C4-2B (cell line): ENCODE data around the gene DDX42.

Source experiments
- H3K27ac ChIP-seq: fragments of 450-650 bp; 2 replicates; pipeline ENCODE4 v1.5.1; 2017
- ZFX ChIP-seq: fragments of 450-650 bp; IDR thresholded peaks from 2 replicates; pipeline ENCODE4 v1.6.1; 2017
- TF ChIP-seq, protein P1 (sequence below): fragments of 450-650 bp; conservative IDR thresholded peaks from 2 replicates; pipeline ENCODE4 v1.5.1; 2017; ENCODE audit warnings: mild to moderate bottlenecking

The DDX42 gene

GRCh38 chr17:63798572-63799106 lies 24.7 kb downstream of the DDX42 start:
- TF ChIP-seq, protein P1, sequence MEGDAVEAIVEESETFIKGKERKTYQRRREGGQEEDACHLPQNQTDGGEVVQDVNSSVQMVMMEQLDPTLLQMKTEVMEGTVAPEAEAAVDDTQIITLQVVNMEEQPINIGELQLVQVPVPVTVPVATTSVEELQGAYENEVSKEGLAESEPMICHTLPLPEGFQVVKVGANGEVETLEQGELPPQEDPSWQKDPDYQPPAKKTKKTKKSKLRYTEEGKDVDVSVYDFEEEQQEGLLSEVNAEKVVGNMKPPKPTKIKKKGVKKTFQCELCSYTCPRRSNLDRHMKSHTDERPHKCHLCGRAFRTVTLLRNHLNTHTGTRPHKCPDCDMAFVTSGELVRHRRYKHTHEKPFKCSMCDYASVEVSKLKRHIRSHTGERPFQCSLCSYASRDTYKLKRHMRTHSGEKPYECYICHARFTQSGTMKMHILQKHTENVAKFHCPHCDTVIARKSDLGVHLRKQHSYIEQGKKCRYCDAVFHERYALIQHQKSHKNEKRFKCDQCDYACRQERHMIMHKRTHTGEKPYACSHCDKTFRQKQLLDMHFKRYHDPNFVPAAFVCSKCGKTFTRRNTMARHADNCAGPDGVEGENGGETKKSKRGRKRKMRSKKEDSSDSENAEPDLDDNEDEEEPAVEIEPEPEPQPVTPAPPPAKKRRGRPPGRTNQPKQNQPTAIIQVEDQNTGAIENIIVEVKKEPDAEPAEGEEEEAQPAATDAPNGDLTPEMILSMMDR = no peak
- no peak for TF ChIP-seq ZFX
- H3K27ac ChIP-seq = no peak overlapping the region

DNA sequence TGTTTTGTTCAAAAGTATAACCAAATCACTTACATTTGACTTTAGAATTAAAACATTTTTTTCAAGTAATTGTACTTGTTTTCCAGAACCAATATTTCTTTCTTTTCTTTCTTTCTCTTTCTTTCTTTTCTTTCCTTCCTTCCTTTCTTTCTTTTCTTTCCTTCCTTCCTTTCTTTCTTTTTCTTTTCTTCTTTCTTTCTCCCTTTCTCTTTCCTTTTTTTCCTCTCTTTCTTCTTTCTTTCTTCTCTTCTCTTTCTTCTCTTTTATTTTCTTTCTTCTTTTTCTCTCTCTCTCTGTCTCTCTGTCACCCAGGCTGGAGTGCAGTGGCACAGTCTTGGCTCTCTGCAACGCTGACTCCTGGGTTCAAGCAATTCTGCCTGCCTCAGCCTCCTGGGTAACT lies 26.8 kb downstream of the DDX42 start:
- TF ChIP-seq ZFX = no peak
- TF ChIP-seq, protein P1 = no peak

DNA sequence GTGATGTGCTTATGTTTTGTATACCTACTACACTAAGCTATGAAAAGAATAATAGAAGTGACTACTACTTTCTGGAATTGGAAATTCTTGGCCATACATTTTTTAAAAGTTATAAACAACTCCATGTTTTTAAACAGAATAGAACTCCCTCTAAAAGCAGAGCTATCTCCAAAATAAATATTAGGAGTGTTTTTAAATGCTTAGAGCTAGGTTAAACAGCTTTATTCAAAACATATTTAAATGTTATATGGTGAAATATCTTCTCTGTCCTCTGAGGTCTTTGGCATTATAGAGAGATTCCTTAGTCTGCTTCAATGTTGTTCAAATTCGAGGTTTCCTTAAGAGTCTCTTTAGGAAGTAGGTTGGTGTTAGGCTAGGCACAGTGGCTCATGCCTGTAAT lies 30.4 kb downstream of the DDX42 start:
- H3K27ac ChIP-seq = no peak overlapping the region
- TF ChIP-seq ZFX = no peak
- TF ChIP-seq, protein P1 = no peak

More for the DNA sequence above, 26.8 kb downstream of the DDX42 start:
- no peak overlapping the region for H3K27ac ChIP-seq

DNA sequence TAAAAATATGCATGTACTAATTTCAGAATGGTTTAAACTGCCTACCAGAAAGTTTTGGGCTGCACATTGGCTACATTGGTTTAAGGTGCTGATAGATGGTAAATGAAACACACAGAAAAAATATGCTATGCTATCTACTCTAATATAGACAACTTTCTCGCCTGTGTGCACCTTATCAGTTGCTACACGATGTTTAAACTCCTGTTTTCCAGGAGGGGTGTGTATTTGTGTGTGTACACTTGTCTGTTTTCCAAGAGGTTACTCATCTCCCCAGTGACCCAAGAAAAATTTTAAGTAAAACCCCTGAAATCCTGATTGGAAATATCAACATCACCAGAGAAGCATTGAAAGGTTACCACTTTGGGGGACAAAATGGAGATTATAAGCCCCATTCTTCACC lies 31.6 kb downstream of the DDX42 start:
- TF ChIP-seq ZFX = no peak
- TF ChIP-seq, protein P1 = no peak
- H3K27ac ChIP-seq = no peak overlapping the region

DNA sequence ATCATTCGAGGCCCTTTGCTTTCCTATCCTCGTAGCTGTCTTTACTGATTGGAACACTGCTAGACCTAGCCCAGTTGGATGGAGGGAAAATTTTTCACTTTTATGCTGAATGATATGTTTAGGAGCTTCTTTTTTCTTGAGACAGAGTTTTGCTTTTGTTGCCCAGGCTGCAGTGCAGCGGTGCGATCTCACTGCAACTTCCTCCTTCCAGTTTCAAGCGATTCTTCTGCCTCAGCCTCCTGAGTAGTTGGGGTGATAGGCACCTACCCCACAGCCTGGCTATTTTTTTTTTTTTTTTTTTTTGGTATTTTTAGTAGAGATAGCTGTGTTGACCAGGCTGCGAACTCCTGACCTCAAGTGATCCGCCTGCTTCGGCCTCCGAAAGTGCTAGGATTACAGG lies 36.0 kb downstream of the DDX42 start:
- TF ChIP-seq, protein P1 = no peak
- no peak for TF ChIP-seq ZFX
- H3K27ac ChIP-seq = no peak overlapping the region

GRCh38 chr17:63816123-63816522 lies 42.2 kb downstream of the DDX42 start:
- TF ChIP-seq, protein P1 = no peak
- TF ChIP-seq ZFX = no peak
- H3K27ac ChIP-seq = no peak overlapping the region

- TF ChIP-seq ZFX = no peak
- TF ChIP-seq, protein P1 = no peak
- H3K27ac ChIP-seq = no peak overlapping the region
These were observed 42.7 kb downstream of the DDX42 start for GRCh38 chr17:63816669-63817068.
